ENCODE measurements around the gene CAMSAP1. TPM values are rescaled to one million over a fixed set of nuclear protein-coding genes. Genes with fewer than 3 reads are reported as not detected.

CAMSAP1 gene
- total RNA-seq, 1 donor from 2014 or later: 157 TPM

DNA sequence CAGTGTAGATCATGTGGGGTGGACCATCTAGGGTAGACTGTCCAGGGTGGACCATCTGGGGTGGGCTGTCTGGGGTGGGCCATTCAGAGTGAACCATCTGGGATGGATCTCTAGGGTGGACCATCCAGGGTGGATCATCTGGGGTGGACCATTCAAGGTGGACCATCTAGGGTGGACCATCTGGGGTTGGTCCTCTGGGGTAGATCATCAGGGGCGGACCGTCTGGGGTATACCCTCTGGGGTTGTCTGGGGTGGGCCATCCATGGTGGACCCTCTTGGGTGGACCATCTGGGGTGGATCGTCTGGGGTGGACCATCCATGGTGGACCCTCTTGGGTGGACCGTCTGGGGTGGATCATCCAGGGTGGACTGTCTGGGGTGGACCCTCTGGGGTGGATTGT lies 141.1 kb downstream of the CAMSAP1 start:
- FAIRE-seq (no peak), DNase-seq (ENCODE audit: low spot score in 2 of 2) (no peak)

DNA sequence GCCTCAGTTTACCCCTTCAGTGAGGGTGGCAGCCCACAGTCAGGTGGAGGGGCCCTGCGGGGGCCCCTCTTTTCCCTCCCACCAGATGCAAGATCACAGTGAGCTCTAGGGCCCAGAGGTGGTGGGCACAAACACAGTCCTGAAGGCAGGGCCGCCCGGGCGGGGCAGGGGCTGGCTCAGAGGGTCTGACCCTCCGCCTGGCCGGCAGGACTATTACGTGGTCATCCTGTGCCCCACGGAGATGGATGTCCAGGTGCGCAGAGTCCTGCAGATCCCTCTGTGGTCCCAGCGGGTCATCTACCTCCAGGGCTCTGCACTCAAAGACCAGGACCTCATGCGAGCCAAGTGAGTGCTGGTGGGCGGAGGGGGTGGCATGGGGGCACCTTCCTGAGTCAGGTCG lies 141.9 kb downstream of the CAMSAP1 start:
- DNase-seq (ENCODE audit: low spot score in 2 of 2) (no peak), FAIRE-seq (no peak)

DNA sequence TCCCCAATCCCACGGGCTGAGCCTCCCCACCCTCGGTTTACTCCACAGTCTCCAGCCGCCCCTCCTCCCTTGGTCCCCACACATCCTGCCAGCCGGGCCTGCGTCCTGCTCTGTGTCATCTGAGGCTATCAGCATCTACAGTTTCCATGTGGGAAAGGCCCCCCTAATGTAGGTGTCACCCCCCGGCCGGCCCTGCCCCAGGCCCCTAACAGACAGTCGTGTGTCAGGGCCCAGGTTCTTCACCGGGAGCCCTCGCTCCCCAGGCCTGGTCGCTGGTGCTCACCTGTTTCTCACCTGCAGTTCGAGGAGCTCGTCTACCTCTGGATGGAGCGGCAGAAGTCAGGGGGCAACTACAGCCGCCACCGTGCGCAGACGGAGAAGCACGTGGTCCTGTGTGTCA lies 142.6 kb downstream of the CAMSAP1 start:
- no peak for FAIRE-seq
- no peak for DNase-seq (ENCODE audit: low spot score in 2 of 2)

DNA sequence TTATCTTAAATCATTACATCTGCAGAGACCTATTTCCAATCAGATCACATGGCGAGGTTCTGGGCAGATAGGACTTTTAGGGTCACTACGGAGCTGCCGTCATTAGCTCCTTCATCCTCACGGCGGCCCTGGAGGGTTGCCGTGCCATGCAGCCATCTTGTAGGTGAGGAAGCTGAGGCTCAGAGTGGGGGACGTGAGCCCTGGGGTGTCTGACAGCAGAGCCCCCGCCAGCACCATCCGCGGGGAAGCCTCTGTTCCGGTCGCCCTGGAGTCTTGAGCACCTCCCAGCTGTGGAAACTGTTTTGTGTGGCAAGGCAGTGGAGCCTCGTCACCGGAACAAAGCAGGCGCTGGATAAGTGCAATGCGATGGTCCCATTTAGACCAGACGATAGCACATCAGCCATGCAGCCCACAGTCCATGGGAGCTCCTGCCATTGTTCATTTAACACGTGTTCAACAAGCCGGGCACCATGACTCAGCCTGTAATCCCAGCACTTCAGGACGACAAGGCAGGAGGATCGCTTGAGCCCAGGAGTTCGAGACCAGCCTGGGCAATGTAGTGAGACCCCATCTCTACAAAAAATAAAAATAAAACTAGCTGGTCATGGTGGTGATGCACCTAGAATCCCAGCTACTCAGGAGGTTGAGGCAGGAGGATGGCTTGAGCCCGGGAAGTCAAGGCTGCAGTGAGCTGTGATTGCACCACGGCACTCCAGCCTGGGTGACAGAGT lies 143.5 kb downstream of the CAMSAP1 start:
- DNase-seq (ENCODE audit: low spot score in 2 of 2) (no peak), FAIRE-seq (no peak)

DNA sequence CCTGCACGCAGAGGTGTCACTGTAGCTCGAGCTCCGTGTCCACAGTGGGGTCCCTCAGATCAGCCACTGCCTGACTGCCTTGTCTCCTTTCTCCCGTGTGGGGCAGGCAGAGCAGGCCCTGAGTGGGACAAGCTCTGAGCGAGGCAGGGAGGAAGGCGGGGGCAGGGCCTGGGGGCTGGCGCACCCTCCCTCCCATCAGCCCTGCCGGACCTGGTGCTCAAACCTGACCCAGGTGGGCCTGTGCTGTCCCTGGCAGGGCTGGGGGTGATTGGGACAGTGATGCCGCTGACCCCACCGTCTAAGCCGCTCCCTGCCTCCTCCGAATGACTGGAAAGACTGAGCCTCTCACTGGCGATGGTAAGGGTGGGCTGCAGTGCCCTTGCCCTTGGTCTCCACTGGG lies 144.4 kb downstream of the CAMSAP1 start:
- no peak for DNase-seq (ENCODE audit: low spot score in 2 of 2)
- FAIRE-seq: no peak

DNA sequence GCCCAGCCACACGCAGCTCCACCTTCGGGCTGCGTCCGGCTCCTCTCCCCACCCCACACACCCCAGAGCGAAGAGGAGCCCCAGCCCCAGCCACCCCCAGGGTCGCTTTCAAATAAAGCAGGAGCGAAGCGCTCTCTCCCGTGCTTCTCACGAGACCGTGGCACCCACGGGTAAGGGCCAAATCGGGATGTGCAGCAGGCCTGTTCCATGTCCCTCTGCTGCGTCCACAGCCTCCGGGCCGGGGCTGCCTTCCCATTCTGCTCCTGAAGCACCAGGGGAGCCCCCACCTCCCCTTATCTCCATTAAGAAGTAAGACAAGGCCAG lies 145.5 kb downstream of the CAMSAP1 start:
- FAIRE-seq: no peak

DNA sequence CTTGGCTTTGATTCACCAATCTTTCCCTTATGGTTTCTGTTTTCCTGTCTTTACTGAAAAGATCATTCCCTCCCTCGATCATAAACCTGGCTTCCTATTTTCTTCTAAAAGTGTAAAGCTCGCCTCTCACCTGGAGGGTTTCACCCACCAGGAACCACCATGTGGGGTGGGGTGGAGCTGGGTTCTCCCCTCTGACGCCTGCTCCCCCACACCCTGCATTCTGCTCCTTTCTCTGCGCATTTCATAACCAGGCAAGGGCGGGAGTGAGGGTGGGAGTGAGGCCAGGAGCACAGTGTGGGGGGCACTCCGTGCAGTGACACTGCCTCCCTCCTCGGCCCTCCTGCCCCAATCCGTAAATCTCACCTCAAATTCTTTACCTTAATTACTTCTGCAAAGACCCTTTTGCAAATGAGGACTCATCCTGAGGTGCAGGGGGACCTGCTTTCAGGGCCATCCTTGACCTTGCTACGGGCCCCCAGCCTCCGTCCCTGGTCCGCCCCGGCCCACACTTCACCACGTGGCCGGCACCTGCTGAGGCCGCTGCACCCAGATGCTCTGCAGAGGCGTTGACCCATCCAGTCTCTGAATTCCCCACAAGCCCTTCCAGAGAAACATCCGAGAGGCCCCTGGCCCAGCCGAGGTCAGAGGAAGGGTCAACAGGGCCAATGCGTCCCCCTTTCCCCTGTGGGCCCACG lies 146.0 kb downstream of the CAMSAP1 start:
- no peak for FAIRE-seq
- DNase-seq (ENCODE audit: low spot score in 2 of 2): no peak

More for the DNA sequence above, 145.5 kb downstream of the CAMSAP1 start:
- no peak for DNase-seq (ENCODE audit: low spot score in 2 of 2)

DNA sequence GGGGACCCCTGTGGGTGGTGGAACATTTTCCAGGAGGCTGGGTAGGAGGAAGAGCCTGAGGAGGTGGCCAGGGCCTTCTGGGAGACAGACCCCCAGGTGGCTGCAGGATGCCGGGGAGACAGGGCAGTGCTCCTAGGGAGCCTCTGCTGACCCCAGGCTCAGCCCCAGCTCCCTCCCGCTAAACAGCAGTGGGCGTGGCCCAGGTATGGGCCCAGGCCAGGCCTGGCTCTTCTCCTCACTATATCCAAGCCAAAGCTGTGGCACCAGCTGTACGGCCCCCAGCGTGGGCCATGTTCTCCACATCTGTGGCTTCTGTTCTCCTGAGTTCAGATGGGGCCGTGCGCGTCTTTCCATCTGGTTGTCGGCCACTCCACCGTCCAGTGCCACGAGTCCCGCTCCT lies 146.9 kb downstream of the CAMSAP1 start:
- FAIRE-seq: no peak

DNA sequence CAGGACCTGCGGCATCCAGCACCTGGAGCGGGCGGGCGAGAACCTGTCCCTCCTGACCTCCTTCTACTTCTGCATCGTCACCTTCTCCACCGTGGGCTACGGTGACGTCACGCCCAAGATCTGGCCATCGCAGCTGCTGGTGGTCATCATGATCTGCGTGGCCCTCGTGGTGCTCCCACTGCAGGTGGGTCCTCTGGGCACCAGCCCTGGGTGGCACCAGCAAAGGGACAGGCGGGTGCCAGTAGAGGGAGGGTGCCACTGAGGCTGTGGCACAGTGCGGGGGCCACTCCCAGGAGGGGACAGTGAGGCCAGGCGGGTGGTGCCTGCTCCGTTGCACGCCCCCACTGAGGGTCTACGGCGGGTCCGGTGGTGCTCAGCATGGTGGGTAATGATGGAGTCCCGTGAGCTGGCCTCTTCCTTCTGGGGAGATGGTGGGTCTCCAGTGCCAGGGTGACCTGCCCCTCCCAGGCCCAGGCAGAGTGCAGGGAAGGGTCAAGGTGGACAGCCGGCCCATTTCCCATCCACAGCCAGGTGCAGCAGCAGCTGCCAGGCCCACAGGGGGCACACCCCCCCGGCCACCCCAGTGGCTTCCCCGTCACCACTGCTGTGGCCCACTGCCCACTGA lies 147.6 kb downstream of the CAMSAP1 start:
- DNase-seq (ENCODE audit: low spot score in 2 of 2) (no peak), FAIRE-seq (no peak)

More for the DNA sequence above, 146.9 kb downstream of the CAMSAP1 start:
- DNase-seq (ENCODE audit: low spot score in 2 of 2): no peak

DNA sequence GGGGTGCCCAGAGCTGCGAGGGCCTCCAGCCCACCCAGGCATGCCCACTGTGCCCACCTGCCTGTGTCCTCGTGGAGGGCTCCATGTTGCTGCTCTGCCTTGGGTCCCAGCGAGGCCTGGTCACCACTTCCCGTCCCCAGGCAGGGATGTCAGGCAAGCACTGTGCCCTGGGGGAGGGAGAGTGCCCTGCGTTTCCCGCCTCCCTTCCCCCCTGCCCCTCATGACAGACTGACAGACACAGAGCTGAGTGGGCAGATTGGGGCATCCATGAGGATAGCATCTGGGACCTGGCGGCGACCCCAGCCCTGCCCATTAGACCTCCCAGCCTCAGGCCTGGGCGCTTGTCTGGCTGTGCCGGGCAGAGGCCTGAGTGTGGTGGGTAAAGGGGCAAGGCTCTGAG lies 148.5 kb downstream of the CAMSAP1 start:
- no peak for FAIRE-seq
- DNase-seq (ENCODE audit: low spot score in 2 of 2): no peak

Other genes with a start within 250 kb of the CAMSAP1 start
- not detected for gene LCN9, start 244.2 kb downstream of the CAMSAP1 start, total RNA-seq
- not detected for gene SOHLH1, start 208.1 kb downstream of the CAMSAP1 start, total RNA-seq
- gene KCNT1, start 205.4 kb downstream of the CAMSAP1 start, total RNA-seq: 3.7 TPM
- 35.5 TPM for gene UBAC1, start 53.8 kb upstream of the CAMSAP1 start, total RNA-seq
- gene NACC2, start 187.7 kb upstream of the CAMSAP1 start, total RNA-seq: 3.7 TPM
- 26.9 TPM for gene TMEM250, start 211.3 kb upstream of the CAMSAP1 start, total RNA-seq